ENCODE results near the gene OCRL. TPM values are rescaled to one million over a fixed set of nuclear protein-coding genes. Genes with fewer than 3 reads are reported as not detected.

Gene OCRL
- total RNA-seq, 3 donors from 2014 or later: 27.0 to 34.5 (median 30.7) TPM

DNA sequence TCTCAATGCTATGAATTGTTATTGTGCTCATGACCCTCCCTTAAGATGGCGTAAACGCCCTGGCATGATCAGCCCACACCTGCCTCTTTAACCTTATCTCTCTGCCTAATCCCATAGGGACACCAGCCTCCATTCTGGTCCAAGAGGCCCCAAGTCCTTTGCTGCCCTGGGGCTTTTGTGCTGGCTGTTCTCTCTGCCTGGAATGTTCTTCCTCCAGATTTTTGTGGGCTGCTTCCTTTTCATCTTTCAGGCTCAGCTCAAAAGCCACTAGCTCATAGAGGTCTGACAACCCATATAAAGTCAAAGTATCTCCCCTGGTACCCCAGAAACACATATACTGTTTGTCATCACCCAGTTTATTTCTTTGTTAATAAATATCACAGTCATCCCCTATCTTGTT is 72.3 kb downstream of the OCRL start:
- H3K4me1 ChIP-seq (ENCODE audit: low read depth): no peaks in the 10 kb centered on the region
- H3K4me3 ChIP-seq: no peak overlapping the region
- DNase-seq: no peak
- no peaks in the 10 kb centered on the region for H3K36me3 ChIP-seq (ENCODE audit: low read depth)
- TF ChIP-seq, protein P1, sequence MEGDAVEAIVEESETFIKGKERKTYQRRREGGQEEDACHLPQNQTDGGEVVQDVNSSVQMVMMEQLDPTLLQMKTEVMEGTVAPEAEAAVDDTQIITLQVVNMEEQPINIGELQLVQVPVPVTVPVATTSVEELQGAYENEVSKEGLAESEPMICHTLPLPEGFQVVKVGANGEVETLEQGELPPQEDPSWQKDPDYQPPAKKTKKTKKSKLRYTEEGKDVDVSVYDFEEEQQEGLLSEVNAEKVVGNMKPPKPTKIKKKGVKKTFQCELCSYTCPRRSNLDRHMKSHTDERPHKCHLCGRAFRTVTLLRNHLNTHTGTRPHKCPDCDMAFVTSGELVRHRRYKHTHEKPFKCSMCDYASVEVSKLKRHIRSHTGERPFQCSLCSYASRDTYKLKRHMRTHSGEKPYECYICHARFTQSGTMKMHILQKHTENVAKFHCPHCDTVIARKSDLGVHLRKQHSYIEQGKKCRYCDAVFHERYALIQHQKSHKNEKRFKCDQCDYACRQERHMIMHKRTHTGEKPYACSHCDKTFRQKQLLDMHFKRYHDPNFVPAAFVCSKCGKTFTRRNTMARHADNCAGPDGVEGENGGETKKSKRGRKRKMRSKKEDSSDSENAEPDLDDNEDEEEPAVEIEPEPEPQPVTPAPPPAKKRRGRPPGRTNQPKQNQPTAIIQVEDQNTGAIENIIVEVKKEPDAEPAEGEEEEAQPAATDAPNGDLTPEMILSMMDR (IDR thresholded peaks at IDR 0.05): no peak
- intact Hi-C loops (cut with DNase I, micrococcal nuclease): no loop called here
- H3K9me3 ChIP-seq: no peaks in the 10 kb centered on the region
- no peak for ATAC-seq

DNA sequence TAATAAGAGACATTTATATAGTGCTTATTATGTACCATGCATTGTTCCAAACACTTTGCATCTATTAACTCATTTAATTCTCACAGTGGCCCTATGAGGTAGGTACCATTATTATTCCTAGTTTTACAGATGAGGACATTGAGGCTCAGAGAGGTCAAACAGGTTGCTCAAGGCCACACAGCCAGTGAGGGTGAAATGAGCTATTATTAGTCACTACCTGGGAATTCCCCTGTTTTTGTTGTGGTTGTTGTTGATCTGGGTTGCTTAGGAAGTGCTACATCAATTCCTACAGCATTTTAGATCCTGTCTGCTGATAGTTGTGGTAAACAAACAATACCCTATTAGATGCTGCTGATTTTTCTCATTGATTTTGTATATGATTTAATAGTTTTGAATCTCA is 73.5 kb downstream of the OCRL start:
- Histone ChIP-seq H3K9me3 (no peaks in the 10 kb centered on the region), H3K4me1 (ENCODE audit: low read depth) (no peaks in the 10 kb centered on the region), H3K36me3 (ENCODE audit: low read depth) (no peaks in the 10 kb centered on the region), H3K4me3 (no peak overlapping the region)
- DNase-seq: no peak
- ATAC-seq: no peak
- TF ChIP-seq, protein P1 (IDR thresholded peaks at IDR 0.05): no peak
- intact Hi-C loops (cut with DNase I, micrococcal nuclease): no loop called here

DNA sequence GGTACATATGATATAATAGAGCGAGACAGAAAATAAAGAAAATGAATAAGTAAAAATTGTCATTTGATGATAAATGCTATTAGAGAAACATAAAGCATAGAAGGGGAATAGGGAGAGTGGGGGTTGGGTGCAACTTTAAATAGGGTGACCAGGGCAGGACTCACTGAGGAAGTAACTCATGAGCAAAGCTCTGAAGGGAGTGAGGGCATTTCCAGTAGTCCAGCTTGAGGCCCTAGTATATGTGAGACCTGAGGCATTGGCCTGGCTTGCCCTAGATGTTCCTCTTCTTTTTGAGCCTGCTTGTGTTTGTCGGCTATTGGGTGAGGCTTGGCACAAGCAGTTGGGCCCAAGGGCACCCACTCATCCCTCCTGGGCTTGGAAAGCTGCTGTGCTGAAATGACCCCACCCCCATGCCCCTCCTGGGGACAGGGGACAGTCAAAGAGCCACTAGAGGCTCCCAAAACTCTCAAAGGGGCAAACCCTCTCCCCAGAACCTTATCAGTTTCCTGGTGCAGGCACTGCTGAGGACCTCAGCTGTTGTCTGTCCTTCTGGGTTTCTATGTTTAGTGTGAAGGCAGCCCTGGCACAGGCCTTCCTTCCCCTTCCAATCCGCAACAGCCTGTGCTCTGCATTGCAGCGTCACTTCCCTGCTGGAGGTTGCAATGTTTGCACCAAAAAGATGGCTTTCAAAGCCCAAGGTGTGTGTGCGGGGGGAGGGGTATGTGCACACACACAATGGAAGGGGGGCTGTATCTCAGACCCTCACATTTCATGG is 74.6 kb downstream of the OCRL start:
- intact Hi-C loops (cut with DNase I, micrococcal nuclease): no loop called here
- H3K4me3 ChIP-seq: no peak overlapping the region
- H3K9me3 ChIP-seq: no peaks in the 10 kb centered on the region
- DNase-seq (no peak), ATAC-seq (no peak)
- no peaks in the 10 kb centered on the region for H3K36me3 ChIP-seq (ENCODE audit: low read depth)
- H3K4me1 ChIP-seq (ENCODE audit: low read depth): no peaks in the 10 kb centered on the region
- TF ChIP-seq, protein P1 (IDR thresholded peaks at IDR 0.05): no peak

DNA sequence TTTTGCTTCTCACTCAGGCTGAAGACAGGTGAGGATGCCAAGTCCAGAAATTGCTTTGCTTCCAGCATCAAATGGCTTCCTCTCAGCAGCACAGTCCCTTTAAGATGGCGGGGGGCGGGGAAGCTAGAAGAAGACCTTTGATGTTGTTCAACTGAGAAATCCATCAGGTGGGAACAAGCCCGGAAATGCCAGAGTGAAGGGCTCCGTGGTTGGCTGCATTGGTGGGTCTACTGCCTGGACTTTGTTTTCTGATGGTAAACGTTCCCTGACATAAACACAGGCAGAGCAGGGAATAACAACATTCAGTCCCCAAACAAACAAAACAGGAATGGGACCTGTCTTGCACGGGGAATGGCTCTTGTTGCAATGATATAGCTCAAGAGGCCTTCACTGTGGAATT is 77.4 kb downstream of the OCRL start:
- no peak for ATAC-seq
- DNase-seq: no peak
- intact Hi-C loops (cut with DNase I, micrococcal nuclease): no loop called here
- TF ChIP-seq, protein P1 (IDR thresholded peaks at IDR 0.05): no peak
- Histone ChIP-seq H3K4me3 (no peak overlapping the region), H3K36me3 (ENCODE audit: low read depth) (no peaks in the 10 kb centered on the region), H3K4me1 (ENCODE audit: low read depth) (no peaks in the 10 kb centered on the region), H3K9me3 (no peaks in the 10 kb centered on the region)

DNA sequence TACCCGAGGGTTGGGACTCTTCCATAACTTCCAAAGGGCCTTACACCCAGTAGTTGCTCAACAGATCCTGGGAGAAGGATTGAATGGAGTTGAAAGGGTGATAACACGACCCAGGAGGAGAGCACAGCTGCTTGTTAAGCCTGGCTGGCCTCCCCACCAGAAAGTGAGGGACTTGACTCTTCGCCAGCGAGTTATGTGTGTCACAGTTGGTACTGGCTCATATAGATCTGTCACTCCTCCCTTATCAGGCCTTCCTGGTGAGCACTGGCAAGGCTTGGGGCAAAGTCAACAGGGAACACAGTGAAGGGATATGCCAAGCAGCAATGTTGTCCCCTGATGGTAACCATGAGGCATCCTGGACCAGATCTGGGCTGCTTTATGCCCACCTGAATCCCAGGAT is 78.9 kb downstream of the OCRL start:
- Histone ChIP-seq H3K36me3 (ENCODE audit: low read depth) (no peaks in the 10 kb centered on the region), H3K9me3 (no peaks in the 10 kb centered on the region), H3K4me1 (ENCODE audit: low read depth) (no peaks in the 10 kb centered on the region), H3K4me3 (no peak overlapping the region)
- intact Hi-C loops (cut with DNase I, micrococcal nuclease): no loop called here
- TF ChIP-seq, protein P1 (IDR thresholded peaks at IDR 0.05): no peak
- DNase-seq (peak in 2 of 3 donors; percentile 35 to 55), ATAC-seq (peak; percentile 92)

Measured in mucosa of descending colon (tissue), 3 donors.